GM18951 (cell line): ENCODE results near the gene PCP2.

Source experiments
- POLR2A ChIP-seq: IDR thresholded peaks from 4 replicates; pipeline ENCODE4 v1.6.1; 2011; ENCODE audit warnings: mild to moderate bottlenecking; ENCODE audit not compliant: insufficient read length, insufficient read depth; ENCODE audit errors: extremely low read depth
- in situ Hi-C: fragments of 300-500 bp; cut with MboI; formaldehyde crosslinking; loops from one replicate; pipeline ENCODE4 v1.12.0; 2022; ENCODE audit warnings: low sequenced_read_pairs, mixed read lengths, inconsistent platforms; ENCODE audit not compliant: unreplicated experiment

The PCP2 gene

GRCh38 chr19:7602240-7602934, 31.1 kb downstream of the PCP2 start:
- in situ Hi-C loops = no loop called here
- no peak for TF ChIP-seq POLR2A

GRCh38 chr19:7600721-7601120, 32.8 kb downstream of the PCP2 start:
- in situ Hi-C loops = no loop called here

GRCh38 chr19:7598180-7598579, 35.3 kb downstream of the PCP2 start:
- in situ Hi-C loops = no loop called here
- TF ChIP-seq POLR2A = no peak

More at GRCh38 chr19:7600721-7601120, 32.8 kb downstream of the PCP2 start:
- TF ChIP-seq POLR2A = no peak

- TF ChIP-seq POLR2A = no peak
- in situ Hi-C loops = no loop called here
These were observed 35.8 kb downstream of the PCP2 start for GRCh38 chr19:7597689-7598088.

DNA sequence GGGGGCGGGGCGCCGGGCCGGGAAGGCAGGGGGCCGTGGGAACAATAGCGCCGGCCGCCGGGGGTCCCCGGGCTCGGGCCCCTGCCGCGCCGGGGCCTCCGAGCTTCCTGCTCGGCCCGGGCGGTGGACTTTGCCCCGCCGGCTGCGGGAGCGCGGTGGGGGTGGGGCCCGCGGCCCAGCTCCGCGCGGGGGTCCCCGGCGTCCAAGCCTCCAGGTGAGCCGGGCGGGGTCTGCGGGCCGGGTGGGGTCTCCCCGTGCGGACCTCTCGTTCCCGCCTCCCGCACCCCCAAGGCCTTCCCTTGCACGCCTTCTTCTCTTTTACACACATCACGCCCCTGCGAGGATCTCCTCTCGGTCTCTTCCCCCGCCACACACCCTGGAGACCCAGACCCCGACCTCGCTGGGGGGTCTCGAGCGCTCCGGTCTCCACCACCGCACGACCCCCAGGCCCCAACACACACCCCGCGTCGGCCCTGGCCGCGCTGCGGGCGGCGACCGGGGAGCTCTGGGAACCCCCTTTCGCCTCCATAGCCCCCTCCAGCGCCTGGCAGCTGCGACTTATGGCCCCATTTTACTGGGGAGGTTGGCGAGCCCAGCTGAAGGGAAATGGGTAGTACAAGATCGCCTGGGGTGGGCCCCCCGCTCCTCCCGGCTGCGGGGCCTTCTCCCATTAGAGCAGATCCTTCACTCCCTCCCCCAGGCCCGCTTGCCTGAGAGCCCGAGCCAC, 37.1 kb downstream of the PCP2 start:
- in situ Hi-C loops = no loop called here
- TF ChIP-seq POLR2A = no peak

- in situ Hi-C loops = no loop called here
- TF ChIP-seq POLR2A = peak; percentile 24
These were observed 37.9 kb downstream of the PCP2 start, which contains the start of gene CAMSAP3 for GRCh38 chr19:7595466-7596133. Gene CAMSAP3, plus strand, starts transcription at chr19:7595863. Its CDS starts 140 bp downstream, at chr19:7596003.

DNA sequence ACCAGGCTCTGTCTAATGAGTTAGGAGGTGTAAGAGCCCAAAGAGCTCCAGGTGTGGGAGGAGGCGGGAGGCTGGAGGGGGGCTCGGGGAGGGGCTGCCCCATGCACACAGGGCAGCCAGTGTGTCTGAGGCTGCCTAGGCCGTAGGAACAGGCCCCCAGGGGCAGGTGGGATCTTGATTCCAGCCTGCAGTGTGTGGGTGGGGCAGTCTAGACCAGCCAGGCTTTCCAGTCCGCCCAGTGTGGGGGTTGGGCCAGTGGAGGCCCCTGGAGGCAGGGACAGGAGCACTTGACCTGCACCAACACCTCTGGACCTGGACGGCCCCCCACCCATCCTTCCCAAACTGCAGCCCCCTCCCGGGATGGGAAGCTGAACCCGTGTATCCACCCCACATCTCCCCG, 43.3 kb downstream of the PCP2 start:
- in situ Hi-C loops = no loop called here
- no peak for TF ChIP-seq POLR2A

- in situ Hi-C loops = no loop called here
- no peak for TF ChIP-seq POLR2A
These were observed 43.7 kb downstream of the PCP2 start for GRCh38 chr19:7589822-7590221.

DNA sequence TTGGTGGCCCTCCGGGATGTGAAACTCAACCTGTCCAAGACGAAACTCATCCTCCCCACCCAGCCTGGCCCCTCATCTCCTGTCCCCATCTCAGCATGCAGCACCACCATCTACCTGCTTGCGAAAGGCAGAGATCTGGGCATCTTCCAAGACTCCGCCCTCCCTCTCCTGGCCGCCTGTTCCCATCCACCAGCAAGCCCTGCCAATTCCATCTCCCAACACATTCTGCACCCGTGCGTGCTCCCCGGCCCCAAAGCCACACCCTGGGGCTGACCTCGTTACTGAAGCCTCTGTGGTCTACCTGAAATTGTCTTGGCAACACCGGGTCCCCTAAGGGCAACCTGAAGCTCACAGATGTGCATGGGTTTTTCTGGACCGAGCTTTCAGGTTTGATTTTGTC, 51.1 kb downstream of the PCP2 start:
- in situ Hi-C loops = no loop called here
- no peak for TF ChIP-seq POLR2A
